KMS-11 (cell line): ENCODE results near the gene CXCL6.

Experiments used
- H2AFZ ChIP-seq: fragments of 200-600 bp; sonication (generic); 2 replicates; pipeline ENCODE4 v1.6.1; 2016; ENCODE audit warnings: antibody characterized with exemption, mixed run types, low read depth
- H3K27ac ChIP-seq: fragments of 200-600 bp; sonication (generic); 2 replicates; pipeline ENCODE4 v1.6.1; 2016; ENCODE audit warnings: mild to moderate bottlenecking, mixed run types
- H3K27me3 ChIP-seq: fragments of 200-600 bp; sonication (generic); 2 replicates; pipeline ENCODE4 v1.6.1; 2017; ENCODE audit warnings: mild to moderate bottlenecking, low read depth, mixed run types, moderate library complexity; ENCODE audit not compliant: insufficient read depth
- H3K36me3 ChIP-seq: fragments of 200-600 bp; sonication (generic); 2 replicates; pipeline ENCODE4 v1.6.1; 2017; ENCODE audit warnings: mild to moderate bottlenecking, mixed run types; ENCODE audit not compliant: insufficient read depth
- H3K4me1 ChIP-seq: fragments of 200-600 bp; sonication (generic); 2 replicates; pipeline ENCODE4 v1.6.1; 2016; ENCODE audit warnings: mild to moderate bottlenecking, low read depth, mixed run types; ENCODE audit not compliant: poor library complexity, severe bottlenecking
- H3K4me2 ChIP-seq: fragments of 200-600 bp; sonication (generic); 2 replicates; pipeline ENCODE4 v1.7.0; 2016; ENCODE audit warnings: mild to moderate bottlenecking, mixed run types
- H3K4me3 ChIP-seq: fragments of 200-600 bp; sonication (generic); IDR thresholded peaks from 2 replicates; pipeline ENCODE4 v1.6.1; 2017; ENCODE audit warnings: low read depth, low read length, mixed read lengths; ENCODE audit not compliant: insufficient read depth
- H3K79me2 ChIP-seq: fragments of 200-600 bp; sonication (generic); 2 replicates; pipeline ENCODE4 v1.6.1; 2016; ENCODE audit warnings: low read depth, mixed run types; ENCODE audit not compliant: insufficient read depth
- H3K9ac ChIP-seq: fragments of 200-600 bp; sonication (generic); 2 replicates; pipeline ENCODE4 v1.6.1; 2016; ENCODE audit warnings: mild to moderate bottlenecking, mixed run types
- H4K20me1 ChIP-seq: fragments of 200-600 bp; sonication (generic); 2 replicates; pipeline ENCODE4 v1.6.1; 2016; ENCODE audit warnings: mild to moderate bottlenecking, mixed run types; ENCODE audit not compliant: insufficient read depth
- CTCF ChIP-seq: fragments of 200-600 bp; sonication (generic); conservative IDR thresholded peaks from 2 replicates; pipeline ENCODE4 v1.6.1; 2017; ENCODE audit warnings: low read depth, mild to moderate bottlenecking, antibody characterized with exemption, low read length, moderate library complexity, mixed read lengths

CXCL6 gene

GRCh38 chr4:73814679-73815078 lies 21.8 kb upstream of the CXCL6 start:
- H3K4me2 ChIP-seq, result peak overlapping the region; percentile 57
- H3K36me3 ChIP-seq, result no peaks in the 10 kb centered on the region
- peak overlapping the region; percentile 90 for H3K27ac ChIP-seq
- no peak for TF ChIP-seq CTCF
- H3K79me2 ChIP-seq, result no peaks in the 10 kb centered on the region
- H3K9ac ChIP-seq, result peak overlapping the region; percentile 22; the same call in 1 of the 2 replicates
- peak overlapping the region; percentile 17; the same call in 1 of the 2 replicates for H2AFZ ChIP-seq
- H4K20me1 ChIP-seq, result no peaks in the 10 kb centered on the region
- H3K4me1 ChIP-seq, result peaks cover 95% of the 10 kb centered on the region
- no peaks in the 10 kb centered on the region for H3K27me3 ChIP-seq
- H3K4me3 ChIP-seq, result no peak overlapping the region

GRCh38 chr4:73815145-73815544 lies 21.3 kb upstream of the CXCL6 start:
- Histone ChIP-seq H3K4me1 (peaks cover 91% of the 10 kb centered on the region), H4K20me1 (no peaks in the 10 kb centered on the region), H3K27me3 (no peaks in the 10 kb centered on the region), H3K4me3 (no peak overlapping the region), H3K4me2 (peak overlapping the region; percentile 57), H3K36me3 (no peaks in the 10 kb centered on the region), H2AFZ (peak overlapping the region; percentile 17; the same call in 1 of the 2 replicates), H3K9ac (peak overlapping the region; percentile 22; the same call in 1 of the 2 replicates), H3K27ac (peak overlapping the region; percentile 90), H3K79me2 (no peaks in the 10 kb centered on the region)
- TF ChIP-seq CTCF, result no peak

GRCh38 chr4:73816814-73817213 lies 19.7 kb upstream of the CXCL6 start:
- H3K9ac ChIP-seq, result peak overlapping the region; percentile 42
- peak overlapping the region; percentile 57 for H3K4me2 ChIP-seq
- TF ChIP-seq CTCF, result no peak
- H3K27me3 ChIP-seq, result no peaks in the 10 kb centered on the region
- H2AFZ ChIP-seq, result peak overlapping the region; percentile 51; the same call in 1 of the 2 replicates
- no peaks in the 10 kb centered on the region for H3K36me3 ChIP-seq
- H3K4me3 ChIP-seq, result peak overlapping the region; percentile 82
- H4K20me1 ChIP-seq, result no peaks in the 10 kb centered on the region
- no peaks in the 10 kb centered on the region for H3K79me2 ChIP-seq
- peak overlapping the region; percentile 90 for H3K27ac ChIP-seq
- H3K4me1 ChIP-seq, result peaks cover 74% of the 10 kb centered on the region

- H3K4me3 ChIP-seq, result peak overlapping the region; percentile 21
- no peak for TF ChIP-seq CTCF
- H3K36me3 ChIP-seq, result no peaks in the 10 kb centered on the region
- H3K4me1 ChIP-seq, result peaks cover 69% of the 10 kb centered on the region
- H4K20me1 ChIP-seq, result no peaks in the 10 kb centered on the region
- H3K4me2 ChIP-seq, result peak overlapping the region; percentile 57
- peak overlapping the region; percentile 90 for H3K27ac ChIP-seq
- H2AFZ ChIP-seq, result no peak overlapping the region
- no peaks in the 10 kb centered on the region for H3K27me3 ChIP-seq
- H3K9ac ChIP-seq, result peak overlapping the region; percentile 42; the same call in 1 of the 2 replicates
- H3K79me2 ChIP-seq, result no peaks in the 10 kb centered on the region
Measured at GRCh38 chr4:73817341-73817740, 19.1 kb upstream of the CXCL6 start.
